PC-9 (cell line): Measurements from ENCODE around the gene METTL5.

Source experiments
- EZH2 ChIP-seq: fragments of 200-600 bp; sonication (generic); IDR thresholded peaks from 2 replicates; pipeline ENCODE4 v1.8.0; 2017; ENCODE audit warnings: antibody characterized with exemption, low read depth
- TF ChIP-seq, protein P1 (sequence below): fragments of 200-600 bp; sonication (generic); conservative IDR thresholded peaks from 2 replicates; pipeline ENCODE4 v1.6.1; 2017; ENCODE audit warnings: mixed run types, antibody characterized with exemption, mild to moderate bottlenecking, moderate library complexity

DNA sequence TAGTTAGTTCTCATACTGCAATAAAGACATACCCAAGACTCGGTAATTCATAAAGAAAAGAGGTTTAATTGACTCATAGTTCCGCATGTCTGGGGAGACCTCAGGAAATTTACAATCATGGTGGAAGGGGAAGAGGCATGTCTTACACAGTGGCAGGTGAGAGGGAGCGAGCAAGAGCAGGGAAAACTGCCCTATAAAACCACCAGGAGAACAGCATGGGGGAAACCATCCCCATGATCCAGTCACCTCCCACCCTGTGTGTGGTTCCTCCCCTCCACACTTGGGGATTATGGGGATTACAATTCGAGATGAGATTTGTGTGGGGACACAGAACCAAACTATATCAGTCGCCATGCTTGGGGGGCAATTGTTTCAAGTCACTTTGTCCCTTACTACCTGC is 27.1 kb downstream of the METTL5 start:
- TF ChIP-seq, protein P1, sequence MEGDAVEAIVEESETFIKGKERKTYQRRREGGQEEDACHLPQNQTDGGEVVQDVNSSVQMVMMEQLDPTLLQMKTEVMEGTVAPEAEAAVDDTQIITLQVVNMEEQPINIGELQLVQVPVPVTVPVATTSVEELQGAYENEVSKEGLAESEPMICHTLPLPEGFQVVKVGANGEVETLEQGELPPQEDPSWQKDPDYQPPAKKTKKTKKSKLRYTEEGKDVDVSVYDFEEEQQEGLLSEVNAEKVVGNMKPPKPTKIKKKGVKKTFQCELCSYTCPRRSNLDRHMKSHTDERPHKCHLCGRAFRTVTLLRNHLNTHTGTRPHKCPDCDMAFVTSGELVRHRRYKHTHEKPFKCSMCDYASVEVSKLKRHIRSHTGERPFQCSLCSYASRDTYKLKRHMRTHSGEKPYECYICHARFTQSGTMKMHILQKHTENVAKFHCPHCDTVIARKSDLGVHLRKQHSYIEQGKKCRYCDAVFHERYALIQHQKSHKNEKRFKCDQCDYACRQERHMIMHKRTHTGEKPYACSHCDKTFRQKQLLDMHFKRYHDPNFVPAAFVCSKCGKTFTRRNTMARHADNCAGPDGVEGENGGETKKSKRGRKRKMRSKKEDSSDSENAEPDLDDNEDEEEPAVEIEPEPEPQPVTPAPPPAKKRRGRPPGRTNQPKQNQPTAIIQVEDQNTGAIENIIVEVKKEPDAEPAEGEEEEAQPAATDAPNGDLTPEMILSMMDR: no peak
- no peak for TF ChIP-seq EZH2
